Mesenchymal stem cell (in vitro differentiated cells and primary cell): ENCODE results near the gene ALG12.

Experiments
- DNase-seq: peaks from one replicate; pipeline ENCODE4 v3.0.0-alpha.2; 2013
- H2AFZ ChIP-seq: one replicate; pipeline ENCODE4 v1.6.1; 2013; ENCODE audit warnings: low read depth, mild to moderate bottlenecking, control low read depth, inconsistent platforms, low read length, moderate library complexity
- H2AK5ac ChIP-seq: 2 replicates; pipeline ENCODE4 v1.6.1; 2013; ENCODE audit warnings: low read length, moderate library complexity, mild to moderate bottlenecking, inconsistent platforms; ENCODE audit not compliant: severe bottlenecking
- H2BK120ac ChIP-seq: one replicate; pipeline ENCODE4 v1.6.1; 2013; ENCODE audit warnings: low read depth, mild to moderate bottlenecking, inconsistent platforms, low read length, moderate library complexity
- H2BK12ac ChIP-seq, 2 experiments: one replicate each; pipeline ENCODE4 v1.6.1; 2013; ENCODE audit warnings: inconsistent platforms in 2 of 2, low read length in 2 of 2, mild to moderate bottlenecking in 2 of 2, moderate library complexity in 2 of 2, control low read depth in 1 of 2
- H2BK15ac ChIP-seq: one replicate; pipeline ENCODE4 v1.6.1; 2013; ENCODE audit warnings: mild to moderate bottlenecking, low read depth, inconsistent platforms; ENCODE audit not compliant: poor library complexity, severe bottlenecking
- H2BK5ac ChIP-seq: 2 replicates; pipeline ENCODE4 v1.6.1; 2013; ENCODE audit warnings: low read depth, mild to moderate bottlenecking, low read length, control low read depth, inconsistent platforms; ENCODE audit not compliant: poor library complexity, severe bottlenecking
- H3K14ac ChIP-seq, 2 experiments: one replicate each; pipeline ENCODE4 v1.6.1; 2013; ENCODE audit warnings: inconsistent platforms in 2 of 2, low read length in 2 of 2, control low read depth in 1 of 2, mild to moderate bottlenecking in 1 of 2, moderate library complexity in 1 of 2
- H3K18ac ChIP-seq, 2 experiments: one replicate each; pipeline ENCODE4 v1.6.1; 2013; ENCODE audit warnings: inconsistent platforms in 2 of 2, low read length in 2 of 2, control low read depth in 1 of 2, low read depth in 1 of 2, mild to moderate bottlenecking in 1 of 2
- H3K23ac ChIP-seq, 2 experiments: one replicate each; pipeline ENCODE4 v1.6.1; 2013; ENCODE audit warnings: inconsistent platforms in 2 of 2, low read length in 2 of 2, mild to moderate bottlenecking in 2 of 2, moderate library complexity in 2 of 2, control low read depth in 1 of 2
- H3K27ac ChIP-seq: 2 replicates; pipeline ENCODE4 v1.5.1; 2013; ENCODE audit warnings: mild to moderate bottlenecking, moderate library complexity, low read length, control low read depth, inconsistent platforms; ENCODE audit not compliant: poor library complexity, severe bottlenecking
- H3K27me3 ChIP-seq, 2 experiments: 2 replicates each; pipeline versions ENCODE4 v1.6.1 to v1.7.0; 2013; ENCODE audit warnings: low read length in 2 of 2, mild to moderate bottlenecking in 2 of 2, moderate library complexity in 2 of 2, control low read depth in 1 of 2, inconsistent platforms in 1 of 2; ENCODE audit not compliant: control insufficient read depth in 1 of 2, insufficient read depth in 1 of 2
- H3K36me3 ChIP-seq, 2 experiments: 2 replicates each; pipeline versions ENCODE4 v1.6.1 to v1.7.0; 2013; ENCODE audit warnings: low read length in 2 of 2, control low read depth in 1 of 2, inconsistent platforms in 1 of 2, low read depth in 1 of 2, mild to moderate bottlenecking in 1 of 2; ENCODE audit not compliant: insufficient read depth in 2 of 2, control insufficient read depth in 1 of 2
- H3K4ac ChIP-seq, 2 experiments: one replicate each; pipeline ENCODE4 v1.6.1; 2013; ENCODE audit warnings: inconsistent platforms in 2 of 2, low read length in 2 of 2, mild to moderate bottlenecking in 2 of 2, moderate library complexity in 2 of 2, control low read depth in 1 of 2, low read depth in 1 of 2
- H3K4me1 ChIP-seq: 2 replicates; pipeline ENCODE4 v1.6.1; 2013; ENCODE audit warnings: low read depth, low read length, control low read depth; ENCODE audit not compliant: control insufficient read depth, insufficient read depth
- H3K4me2 ChIP-seq: 2 replicates; pipeline ENCODE4 v1.6.1; 2013; ENCODE audit warnings: low read length, mild to moderate bottlenecking, inconsistent platforms; ENCODE audit not compliant: poor library complexity, severe bottlenecking
- H3K4me3 ChIP-seq, 2 experiments: 2 replicates each; pipeline versions ENCODE4 v1.5.1 to v1.7.0; 2013; ENCODE audit warnings: low read length in 2 of 2, mild to moderate bottlenecking in 2 of 2, control low read depth in 1 of 2, low read depth in 1 of 2; ENCODE audit not compliant: insufficient read depth in 1 of 2
- H3K79me1 ChIP-seq: replicated peaks from 2 replicates; pipeline ENCODE4 v1.6.1; 2013; ENCODE audit warnings: mild to moderate bottlenecking, control low read depth, low read length, inconsistent platforms; ENCODE audit not compliant: poor library complexity, severe bottlenecking
- H3K9ac ChIP-seq: 2 replicates; pipeline ENCODE4 v1.7.0; 2013; ENCODE audit warnings: mild to moderate bottlenecking, low read length, moderate library complexity
- H3K9me3 ChIP-seq: 2 replicates; pipeline ENCODE4 v1.7.0; 2013; ENCODE audit warnings: mild to moderate bottlenecking, low read length; ENCODE audit not compliant: control insufficient read depth
- H4K8ac ChIP-seq: one replicate; pipeline ENCODE4 v1.6.1; 2013; ENCODE audit warnings: inconsistent platforms, mild to moderate bottlenecking, low read length, moderate library complexity
- H4K91ac ChIP-seq: one replicate; pipeline ENCODE4 v1.6.1; 2013; ENCODE audit warnings: mild to moderate bottlenecking, low read length, inconsistent platforms
- WGBS: methylation state at CpG from one replicate; pipeline ENCODE4 v1.1.7; 2013; ENCODE audit warnings: mixed read lengths; 5-methylcytosine and 5-hydroxymethylcytosine counted together

The ALG12 gene

GRCh38 chr22:49926916-49927315 is 8.7 kb upstream of the ALG12 start:
- Histone ChIP-seq H3K36me3 (peaks cover 21 to 30% of the 10 kb centered on the region in 2 experiments), H4K91ac (no peak overlapping the region), H3K9ac (no peak overlapping the region), H2BK15ac (no peak overlapping the region), H2BK5ac (no peak overlapping the region), H3K79me1 (no peaks in the 10 kb centered on the region), H2AK5ac (no peak overlapping the region), H3K4ac (no peak overlapping the region), H3K4me2 (no peak overlapping the region), H2BK120ac (no peak overlapping the region), H4K8ac (no peak overlapping the region), H3K27ac (no peak overlapping the region), H3K18ac (no peak overlapping the region), H3K4me3 (no peak overlapping the region), H3K4me1 (peaks cover 22% of the 10 kb centered on the region), H3K23ac (no peak overlapping the region), H3K27me3 (peaks cover 4 to 5% of the 10 kb centered on the region in 2 experiments), H2AFZ (no peak overlapping the region), H2BK12ac (no peak overlapping the region), H3K9me3 (no peaks in the 10 kb centered on the region), H3K14ac (no peak overlapping the region)
- WGBS: 86% methylated on average over 18 of the region's 18 CpGs
- DNase-seq: no peak

GRCh38 chr22:49925525-49926128 is 7.4 kb upstream of the ALG12 start:
- Histone ChIP-seq H3K4me3 (no peak overlapping the region), H4K8ac (no peak overlapping the region), H2AK5ac (no peak overlapping the region), H2AFZ (no peak overlapping the region), H3K4me2 (no peak overlapping the region), H2BK12ac (no peak overlapping the region), H3K27ac (no peak overlapping the region), H3K18ac (no peak overlapping the region), H3K36me3 (peaks cover 34 to 43% of the 10 kb centered on the region in 2 experiments), H4K91ac (no peak overlapping the region), H3K4ac (no peak overlapping the region), H2BK5ac (no peak overlapping the region), H2BK120ac (no peak overlapping the region), H3K14ac (no peak overlapping the region), H3K9me3 (no peaks in the 10 kb centered on the region), H2BK15ac (no peak overlapping the region), H3K27me3 (peaks cover 4 to 5% of the 10 kb centered on the region in 2 experiments), H3K4me1 (peaks cover 20% of the 10 kb centered on the region), H3K79me1 (no peaks in the 10 kb centered on the region), H3K23ac (no peak overlapping the region), H3K9ac (no peak overlapping the region)
- WGBS: 96% methylated on average over 24 of the region's 24 CpGs
- DNase-seq: no peak

- H3K36me3 ChIP-seq: peaks cover 43 to 50% of the 10 kb centered on the region in 2 experiments
- no peak overlapping the region for H3K23ac ChIP-seq
- DNase-seq: no peak
- no peak overlapping the region for H3K18ac ChIP-seq
- no peak overlapping the region for H3K14ac ChIP-seq
- no peak overlapping the region for H2AFZ ChIP-seq
- peaks cover 16% of the 10 kb centered on the region for H3K4me1 ChIP-seq
- no peak overlapping the region for H2BK120ac ChIP-seq
- H4K8ac ChIP-seq: no peak overlapping the region
- no peak overlapping the region for H3K27ac ChIP-seq
- H3K4ac ChIP-seq: no peak overlapping the region
- no peak overlapping the region for H2BK15ac ChIP-seq
- WGBS: 97% methylated on average over 31 of the region's 31 CpGs
- no peak overlapping the region for H3K4me3 ChIP-seq
- no peak overlapping the region for H3K4me2 ChIP-seq
- H3K9ac ChIP-seq: no peak overlapping the region
- no peak overlapping the region for H2AK5ac ChIP-seq
- no peaks in the 10 kb centered on the region for H3K9me3 ChIP-seq
- H2BK12ac ChIP-seq: no peak overlapping the region
- H2BK5ac ChIP-seq: no peak overlapping the region
- H3K27me3 ChIP-seq: no peaks in the 10 kb centered on the region
- no peak overlapping the region for H4K91ac ChIP-seq
- peaks cover 5% of the 10 kb centered on the region for H3K79me1 ChIP-seq
Observed at GRCh38 chr22:49924113-49924833, 6.0 kb upstream of the ALG12 start.

DNA sequence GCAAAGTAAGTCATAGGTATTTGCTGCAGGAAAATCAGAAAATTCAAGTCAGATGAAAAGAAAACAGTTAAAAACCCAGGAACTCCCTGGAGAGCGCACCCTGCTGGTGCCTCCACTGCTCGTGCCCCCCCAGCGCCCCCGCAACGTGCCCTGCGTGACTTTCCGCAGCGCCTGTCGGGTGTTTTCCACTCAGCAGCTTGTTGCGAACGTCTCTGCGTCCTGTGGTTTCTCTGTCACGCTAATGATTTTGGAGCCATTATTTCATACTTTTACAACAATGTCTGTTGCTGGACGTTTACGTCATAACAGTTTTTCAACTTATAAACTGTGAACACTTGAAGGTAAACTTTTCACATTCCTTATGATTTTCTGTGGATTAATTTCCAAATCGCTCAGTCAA is 5.2 kb upstream of the ALG12 start:
- Histone ChIP-seq H2BK120ac (no peak overlapping the region), H2BK15ac (no peak overlapping the region), H3K4me1 (peaks cover 18% of the 10 kb centered on the region), H3K23ac (no peak overlapping the region), H4K91ac (no peak overlapping the region), H3K4me3 (no peak overlapping the region), H3K9ac (no peak overlapping the region), H4K8ac (no peak overlapping the region), H3K4me2 (no peak overlapping the region), H2BK5ac (no peak overlapping the region), H3K14ac (no peak overlapping the region), H2AFZ (no peak overlapping the region), H3K27me3 (no peaks in the 10 kb centered on the region), H3K27ac (no peak overlapping the region), H3K9me3 (no peaks in the 10 kb centered on the region), H2AK5ac (no peak overlapping the region), H3K36me3 (peaks cover 43 to 50% of the 10 kb centered on the region in 2 experiments), H3K79me1 (peaks cover 12% of the 10 kb centered on the region), H3K4ac (no peak overlapping the region), H2BK12ac (no peak overlapping the region), H3K18ac (no peak overlapping the region)
- no peak for DNase-seq
- 89% methylated on average over 16 of the region's 16 CpGs for WGBS
